22Rv1 (cell line): ENCODE results near the gene GFOD1.

Source experiments
- ZFX ChIP-seq: fragments of 450-650 bp; IDR thresholded peaks from 2 replicates; pipeline ENCODE4 v1.6.1; 2017; ENCODE audit warnings: antibody characterized with exemption, borderline replicate concordance
- TF ChIP-seq, protein P1 (sequence below): fragments of 450-650 bp; IDR thresholded peaks from 2 replicates; pipeline ENCODE4 v1.5.1; 2017; ENCODE audit warnings: mild to moderate bottlenecking

GRCh38 chr6:13450628-13451027 is 36.8 kb downstream of the GFOD1 start:
- TF ChIP-seq, protein P1, sequence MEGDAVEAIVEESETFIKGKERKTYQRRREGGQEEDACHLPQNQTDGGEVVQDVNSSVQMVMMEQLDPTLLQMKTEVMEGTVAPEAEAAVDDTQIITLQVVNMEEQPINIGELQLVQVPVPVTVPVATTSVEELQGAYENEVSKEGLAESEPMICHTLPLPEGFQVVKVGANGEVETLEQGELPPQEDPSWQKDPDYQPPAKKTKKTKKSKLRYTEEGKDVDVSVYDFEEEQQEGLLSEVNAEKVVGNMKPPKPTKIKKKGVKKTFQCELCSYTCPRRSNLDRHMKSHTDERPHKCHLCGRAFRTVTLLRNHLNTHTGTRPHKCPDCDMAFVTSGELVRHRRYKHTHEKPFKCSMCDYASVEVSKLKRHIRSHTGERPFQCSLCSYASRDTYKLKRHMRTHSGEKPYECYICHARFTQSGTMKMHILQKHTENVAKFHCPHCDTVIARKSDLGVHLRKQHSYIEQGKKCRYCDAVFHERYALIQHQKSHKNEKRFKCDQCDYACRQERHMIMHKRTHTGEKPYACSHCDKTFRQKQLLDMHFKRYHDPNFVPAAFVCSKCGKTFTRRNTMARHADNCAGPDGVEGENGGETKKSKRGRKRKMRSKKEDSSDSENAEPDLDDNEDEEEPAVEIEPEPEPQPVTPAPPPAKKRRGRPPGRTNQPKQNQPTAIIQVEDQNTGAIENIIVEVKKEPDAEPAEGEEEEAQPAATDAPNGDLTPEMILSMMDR: no peak
- no peak for TF ChIP-seq ZFX
